Rectal smooth muscle tissue (tissue), 1 donor: ENCODE data around the gene ASB11.
"Not testable (repeated sequence)": the region's sequence is repeated elsewhere in the genome, so short reads cannot be mapped to it uniquely, and the experiment has no call there.

ENCODE experiments used
- H3K27ac ChIP-seq: one replicate; pipeline ENCODE4 v1.7.0; 2013; ENCODE audit warnings: low read depth, low read length, inconsistent platforms
- H3K27me3 ChIP-seq: one replicate; pipeline ENCODE4 v1.7.0; 2013; ENCODE audit warnings: low read length; ENCODE audit not compliant: control insufficient read depth, insufficient read depth
- H3K36me3 ChIP-seq: one replicate; pipeline ENCODE4 v1.7.0; 2013; ENCODE audit warnings: low read length; ENCODE audit not compliant: control insufficient read depth, insufficient read depth
- H3K4me1 ChIP-seq: one replicate; pipeline ENCODE4 v1.7.0; 2013; ENCODE audit warnings: low read length; ENCODE audit not compliant: control insufficient read depth, insufficient read depth
- H3K4me3 ChIP-seq: one replicate; pipeline ENCODE4 v1.7.0; 2013; ENCODE audit warnings: low read length
- H3K9ac ChIP-seq: one replicate; pipeline ENCODE4 v1.7.0; 2013; ENCODE audit warnings: low read length

The ASB11 gene

DNA sequence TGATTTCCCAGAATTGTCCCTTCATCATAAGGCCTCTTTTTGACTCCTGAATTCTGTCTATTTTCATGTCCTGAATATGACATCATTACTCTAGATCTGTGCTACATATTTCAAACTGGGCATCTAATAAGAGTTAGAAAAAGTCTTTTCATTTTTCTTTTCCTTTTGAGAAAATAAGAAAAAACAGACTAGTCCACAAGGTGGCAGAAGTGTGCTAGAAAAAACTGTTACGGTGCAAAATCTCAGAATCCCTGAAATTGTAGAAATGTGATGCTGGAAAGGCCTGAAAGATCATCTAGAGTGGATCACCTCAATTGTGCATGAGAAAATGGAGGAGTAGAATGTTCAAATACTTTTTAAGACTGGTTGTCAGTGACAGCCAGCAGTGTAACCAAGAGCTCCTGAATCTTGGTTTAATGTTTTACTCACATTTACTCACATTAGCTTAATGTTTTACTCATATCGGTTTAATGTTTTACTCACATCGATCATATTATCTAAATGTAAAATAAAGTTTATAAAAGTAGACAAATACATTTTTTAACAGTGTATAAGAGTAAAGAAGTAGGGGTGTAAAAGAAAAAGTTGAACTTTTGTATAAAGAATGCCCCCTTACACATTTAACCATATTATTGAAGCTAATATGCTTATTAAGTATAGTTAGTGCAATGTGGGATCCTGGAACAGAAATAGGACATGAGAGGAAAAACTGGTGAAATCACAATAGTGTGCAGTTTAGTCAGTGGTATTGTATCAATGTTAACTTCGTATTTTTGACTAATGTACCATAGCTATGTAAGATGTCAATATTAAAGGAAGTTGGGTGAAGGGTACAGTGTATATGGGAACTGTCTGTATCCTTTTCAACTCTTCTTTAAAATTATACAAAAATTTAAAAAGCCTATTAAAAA, 15.2 kb downstream of the ASB11 start:
- Histone ChIP-seq H3K27me3 (no peaks in the 10 kb centered on the region), H3K4me3 (no peak overlapping the region), H3K36me3 (no peaks in the 10 kb centered on the region), H3K9ac (no peak overlapping the region), H3K27ac (no peak overlapping the region), H3K4me1 (no peaks in the 10 kb centered on the region)

- Histone ChIP-seq H3K27me3 (no peaks in the 10 kb centered on the region), H3K4me3 (no peak overlapping the region), H3K9ac (no peak overlapping the region), H3K4me1 (no peaks in the 10 kb centered on the region), H3K36me3 (no peaks in the 10 kb centered on the region), H3K27ac (no peak overlapping the region)
Measured at GRCh38 chrX:15298780-15299179, 16.7 kb downstream of the ASB11 start.

DNA sequence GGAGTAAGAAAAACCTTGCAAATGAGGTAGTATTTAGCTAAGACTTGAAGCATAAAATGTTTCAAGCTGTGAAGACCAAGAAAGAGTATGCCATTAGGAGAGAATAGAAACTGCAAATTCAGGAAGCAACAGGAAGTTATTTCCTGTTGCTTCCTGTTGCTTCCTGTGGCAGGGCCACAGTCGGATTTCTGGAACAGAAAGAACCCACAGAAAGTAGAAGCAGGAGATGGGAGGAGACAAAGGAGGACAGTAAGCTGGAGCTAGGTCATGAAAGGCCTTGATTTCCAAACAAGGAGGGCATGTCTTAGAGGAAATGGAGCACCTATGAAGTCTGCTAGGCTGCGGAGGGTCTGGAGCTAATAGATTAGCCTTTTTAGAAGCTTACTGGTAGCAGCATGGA, 17.2 kb downstream of the ASB11 start:
- no peaks in the 10 kb centered on the region for H3K27me3 ChIP-seq
- H3K4me3 ChIP-seq = no peak overlapping the region
- H3K27ac ChIP-seq = no peak overlapping the region
- H3K36me3 ChIP-seq = no peaks in the 10 kb centered on the region
- H3K4me1 ChIP-seq = no peaks in the 10 kb centered on the region
- H3K9ac ChIP-seq = no peak overlapping the region

DNA sequence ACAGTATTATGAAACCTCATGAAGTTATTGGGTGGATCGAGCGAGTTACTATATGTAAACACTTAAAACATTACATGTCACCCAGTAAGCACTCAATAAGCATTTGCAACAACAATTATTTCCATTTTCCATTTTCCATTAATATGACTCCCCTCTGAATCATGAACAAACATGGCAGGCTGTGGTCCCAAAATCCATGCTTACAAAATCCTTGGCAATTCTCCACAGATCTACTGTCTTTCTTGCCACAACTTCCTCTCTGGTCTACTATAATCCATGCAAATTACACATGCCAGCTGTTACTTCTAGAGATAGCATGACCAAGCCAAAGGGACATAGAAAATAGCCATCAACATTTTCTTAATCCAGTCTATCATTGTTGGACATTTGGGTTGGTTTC, 22.0 kb downstream of the ASB11 start:
- Histone ChIP-seq H3K9ac (no peak overlapping the region), H3K4me1 (no peaks in the 10 kb centered on the region), H3K27ac (no peak overlapping the region), H3K36me3 (no peaks in the 10 kb centered on the region), H3K27me3 (no peaks in the 10 kb centered on the region), H3K4me3 (no peak overlapping the region)

DNA sequence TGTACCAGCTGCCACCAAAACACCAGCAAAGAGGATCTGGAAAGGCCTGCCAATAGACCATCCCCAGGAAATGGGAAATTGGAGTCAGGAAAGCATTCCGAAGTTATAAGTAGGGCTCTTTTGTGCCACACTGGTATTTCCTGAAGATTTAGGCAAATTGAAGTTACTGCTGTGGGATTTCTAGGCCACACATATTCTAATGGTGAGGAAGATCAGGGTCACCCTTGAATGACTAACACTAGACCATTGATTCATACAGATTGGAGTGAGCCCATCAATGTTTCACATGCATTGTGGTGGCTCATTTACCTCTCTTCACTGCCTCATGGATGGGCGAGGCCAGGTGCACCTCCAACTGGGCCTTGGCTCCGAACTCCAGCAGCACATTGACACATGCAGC, 22.6 kb downstream of the ASB11 start:
- H3K27me3 ChIP-seq = no peaks in the 10 kb centered on the region
- no peak overlapping the region for H3K9ac ChIP-seq
- H3K4me3 ChIP-seq = no peak overlapping the region
- H3K27ac ChIP-seq = no peak overlapping the region
- no peaks in the 10 kb centered on the region for H3K36me3 ChIP-seq
- no peaks in the 10 kb centered on the region for H3K4me1 ChIP-seq

DNA sequence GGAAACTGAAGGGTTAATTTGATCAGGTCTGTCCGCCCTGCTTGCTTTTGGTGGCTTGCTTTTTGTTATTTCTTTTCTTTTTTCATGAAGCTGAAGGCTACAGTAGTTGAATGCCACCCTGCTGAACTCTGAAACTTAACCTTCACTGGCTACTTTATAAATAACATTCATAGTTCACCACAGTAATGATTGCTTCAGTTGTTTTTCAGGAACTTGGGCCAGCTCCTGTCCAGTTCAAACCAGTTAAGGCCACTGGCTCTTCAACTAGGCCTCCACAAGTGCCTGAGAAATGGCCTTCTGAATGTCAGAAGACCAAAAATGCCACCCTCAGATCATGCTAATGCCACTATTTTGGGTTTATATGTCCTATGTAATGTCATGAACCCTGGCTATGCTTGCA, 37.8 kb downstream of the ASB11 start:
- no peak overlapping the region for H3K4me3 ChIP-seq
- H3K36me3 ChIP-seq = no peaks in the 10 kb centered on the region
- H3K4me1 ChIP-seq = no peaks in the 10 kb centered on the region
- H3K27ac ChIP-seq = no peak overlapping the region
- H3K27me3 ChIP-seq = no peaks in the 10 kb centered on the region
- H3K9ac ChIP-seq = no peak overlapping the region

DNA sequence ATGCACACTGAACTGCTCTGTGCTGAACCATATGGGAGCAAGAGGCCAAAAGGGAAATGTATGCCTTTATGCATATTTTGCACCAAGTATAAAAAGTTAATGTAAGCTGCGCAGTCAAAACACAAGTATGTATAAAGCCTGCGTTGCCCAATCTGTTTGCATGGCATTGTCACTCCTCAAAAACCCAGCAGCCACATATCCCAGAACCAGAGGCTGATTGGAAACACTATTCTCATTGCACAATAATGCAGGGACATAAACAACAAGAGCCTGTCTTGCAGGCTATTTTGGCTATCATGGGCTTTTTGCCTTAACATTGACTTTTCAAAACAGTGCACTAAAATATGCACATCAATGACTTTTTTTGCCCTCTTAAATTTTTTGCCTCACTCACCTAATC, 40.5 kb downstream of the ASB11 start:
- Histone ChIP-seq H3K4me3 (no peak overlapping the region), H3K4me1 (no peaks in the 10 kb centered on the region), H3K27ac (no peak overlapping the region), H3K27me3 (no peaks in the 10 kb centered on the region), H3K36me3 (no peaks in the 10 kb centered on the region), H3K9ac (no peak overlapping the region)

DNA sequence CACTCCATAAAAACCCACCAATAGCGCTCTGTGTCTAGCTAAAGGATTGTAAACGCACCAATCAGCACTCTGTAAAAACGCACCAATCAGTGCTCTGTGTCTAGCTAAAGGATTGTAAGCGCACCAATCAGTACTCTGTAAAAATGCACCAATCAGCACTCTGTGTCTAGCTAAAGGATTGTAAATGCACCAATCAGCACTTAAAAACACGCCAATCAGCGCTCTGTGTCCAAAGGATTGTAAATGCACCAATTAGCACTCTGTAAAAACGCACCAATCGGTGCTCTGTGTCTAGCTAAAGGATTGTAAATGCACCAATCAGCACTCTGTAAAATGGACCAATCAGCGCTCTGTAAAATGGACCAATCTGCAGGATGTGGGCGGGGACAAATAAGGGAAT, 42.2 kb downstream of the ASB11 start:
- not testable (repeated sequence) for H3K9ac ChIP-seq, H3K4me3 ChIP-seq, H3K27me3 ChIP-seq

DNA sequence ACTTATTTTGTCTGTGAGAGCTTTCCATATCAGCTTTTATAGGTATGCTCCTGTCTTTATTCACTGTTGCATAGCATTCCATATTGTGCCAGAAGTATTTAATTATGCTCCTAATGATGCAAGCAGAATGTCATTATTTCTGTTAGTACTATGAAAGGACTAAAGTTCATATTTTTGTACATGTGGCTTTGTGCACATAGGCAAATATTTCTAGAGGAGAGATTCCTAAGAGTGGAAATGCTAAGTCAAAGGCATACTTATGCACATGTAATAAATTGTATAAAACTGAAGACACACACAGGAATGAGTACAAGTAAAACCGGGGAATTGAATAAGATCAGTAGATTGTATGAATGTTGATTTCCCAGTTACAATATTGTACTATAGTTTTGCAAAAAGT, 43.7 kb downstream of the ASB11 start:
- Histone ChIP-seq H3K4me1 (no peaks in the 10 kb centered on the region), H3K27me3 (no peaks in the 10 kb centered on the region), H3K9ac (no peak overlapping the region), H3K27ac (no peak overlapping the region), H3K4me3 (no peak overlapping the region), H3K36me3 (no peaks in the 10 kb centered on the region)

More for the DNA sequence above, 42.2 kb downstream of the ASB11 start:
- H3K36me3 ChIP-seq, H3K4me1 ChIP-seq, H3K27ac ChIP-seq: not testable (repeated sequence)

DNA sequence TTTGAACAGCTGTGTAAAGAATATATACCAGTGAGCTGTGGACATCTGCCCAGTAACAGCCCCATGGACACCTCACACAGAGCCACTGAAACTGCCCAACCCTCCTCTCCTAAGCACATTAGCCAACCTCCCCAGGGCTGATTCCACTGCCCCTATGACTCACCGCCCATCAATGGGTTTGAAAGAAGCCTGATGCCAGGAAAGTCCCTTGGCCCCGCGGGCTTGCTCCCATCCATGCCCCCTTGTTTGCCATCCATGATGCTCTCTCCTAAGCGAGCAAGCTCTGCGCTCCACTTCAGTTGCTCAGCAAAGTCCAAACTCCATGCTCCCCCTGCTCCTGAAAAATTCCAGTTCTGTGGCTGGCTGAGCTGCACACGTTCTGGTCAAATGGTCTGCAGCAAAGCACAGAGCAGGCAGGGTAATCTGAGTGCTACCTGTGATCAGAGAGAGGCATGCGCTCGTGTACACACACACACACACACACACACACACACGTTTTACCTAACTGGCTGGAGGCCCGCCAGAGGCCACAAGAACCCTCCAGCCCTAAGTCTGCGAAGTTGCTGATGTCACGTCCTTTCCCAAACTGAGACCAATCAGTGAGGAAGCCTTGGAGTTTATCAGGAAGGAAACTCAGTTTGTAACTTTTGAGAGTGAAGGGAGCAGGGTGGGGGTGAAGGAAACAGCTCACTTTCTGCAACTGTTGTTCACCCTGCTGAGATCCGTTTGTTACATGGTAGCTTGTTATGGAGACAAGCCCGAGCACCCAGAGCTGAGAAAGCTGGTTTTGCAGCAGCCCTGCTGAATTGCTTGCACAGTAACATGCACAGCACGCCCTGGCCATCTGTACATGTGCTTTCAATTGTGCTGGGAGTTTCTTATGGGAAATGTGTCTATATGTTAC, 45.6 kb downstream of the ASB11 start, which contains the start of gene ASB9:
ASB9 (minus strand) TSS at position 466 of the 904 bp plus-strand sequence; CDS start at position 257, 209 bp downstream.
- Histone ChIP-seq H3K4me3 (peak within 1 kb of the TSS; percentile 27), H3K4me1 (no peaks in the 10 kb centered on the region), H3K36me3 (no peaks in the 10 kb centered on the region), H3K27me3 (no peaks in the 10 kb centered on the region), H3K27ac (no peak within 1 kb of the TSS), H3K9ac (no peak within 1 kb of the TSS)

GRCh38 chrX:15269120-15269519, 46.3 kb downstream of the ASB11 start:
- Histone ChIP-seq H3K4me1 (no peaks in the 10 kb centered on the region), H3K27me3 (no peaks in the 10 kb centered on the region), H3K36me3 (no peaks in the 10 kb centered on the region), H3K27ac (no peak overlapping the region), H3K4me3 (no peak overlapping the region), H3K9ac (no peak overlapping the region)

DNA sequence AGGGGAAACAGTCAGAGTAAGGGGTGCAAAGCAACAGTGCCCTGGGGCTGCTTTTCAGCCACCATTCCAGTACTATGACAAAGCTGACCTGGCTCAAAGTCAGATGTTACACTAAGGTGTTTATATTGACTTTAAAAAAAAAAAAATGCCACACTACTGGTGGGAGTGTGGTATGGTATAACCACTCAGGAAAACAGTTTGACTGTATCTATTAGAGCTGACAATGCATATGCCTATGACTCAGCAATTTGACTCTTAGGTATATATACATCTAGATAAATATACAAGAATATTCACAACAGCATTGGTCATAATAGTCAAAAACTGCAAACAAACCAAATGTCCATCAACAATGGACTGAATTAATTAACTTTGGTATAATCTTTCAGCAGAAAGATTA, 60.6 kb downstream of the ASB11 start:
- Histone ChIP-seq H3K9ac (no peak overlapping the region), H3K4me1 (no peaks in the 10 kb centered on the region), H3K27me3 (no peaks in the 10 kb centered on the region), H3K27ac (no peak overlapping the region), H3K4me3 (no peak overlapping the region), H3K36me3 (no peaks in the 10 kb centered on the region)
